Natural killer cell treated with Interleukin-12 subunit alpha and Interleukin-12 subunit beta and Interleukin-15 and Interleukin-18, amount 100 ng/mL, for 72 hours (primary cell): Measurements from ENCODE around the gene NFIA. TPM values are rescaled to one million over a fixed set of nuclear protein-coding genes. Genes with fewer than 3 reads are reported as not detected.

Experiments
- ATAC-seq, 2 donors: fragments of 150-1000 bp; cut with Tn5 transposase in 1 of 2; sonication (Bioruptor Pico), chemical (Tn5 transposase) in 1 of 2; 2 replicates each; pipeline ENCODE4 v1.10.0; 2021
- DNase-seq: peaks from one replicate; pipeline ENCODE4 v3.0.0; 2022; ENCODE audit warnings: low spot score
- H3K27ac Mint-ChIP-seq, 2 donors: 1 replicate in 1 of 2; 2 replicates in 1 of 2; pipeline ENCODE4 v1.8.0; 2022; ENCODE audit warnings: mixed read lengths in 2 of 2, mild to moderate bottlenecking in 1 of 2, moderate library complexity in 1 of 2
- H3K27me3 Mint-ChIP-seq, 2 donors: 1 replicate in 1 of 2; 2 replicates in 1 of 2; pipeline ENCODE4 v1.8.0; 2022; ENCODE audit warnings: mixed read lengths in 2 of 2
- H3K36me3 Mint-ChIP-seq: one replicate; pipeline ENCODE4 v1.8.0; 2022; ENCODE audit warnings: mixed read lengths
- H3K4me1 Mint-ChIP-seq, 2 donors: 1 replicate in 1 of 2; 2 replicates in 1 of 2; pipeline ENCODE4 v1.8.0; 2022; ENCODE audit warnings: low read depth in 2 of 2, mixed read lengths in 2 of 2, mild to moderate bottlenecking in 1 of 2
- H3K4me3 Mint-ChIP-seq: one replicate; pipeline ENCODE4 v1.8.0; 2022; ENCODE audit warnings: mixed read lengths
- H3K9me3 Mint-ChIP-seq: 2 replicates; pipeline ENCODE4 v1.8.0; 2022; ENCODE audit warnings: mixed read lengths
- total RNA-seq, 2 donors: library from RNA; stranded (reverse); gene quantifications; one replicate each; pipeline ENCODE4 v1.2.3, GENCODE V29; 2022

The NFIA gene
- total RNA-seq, 2 donors from 2014 or later: 0.14 to 7.3 TPM

DNA sequence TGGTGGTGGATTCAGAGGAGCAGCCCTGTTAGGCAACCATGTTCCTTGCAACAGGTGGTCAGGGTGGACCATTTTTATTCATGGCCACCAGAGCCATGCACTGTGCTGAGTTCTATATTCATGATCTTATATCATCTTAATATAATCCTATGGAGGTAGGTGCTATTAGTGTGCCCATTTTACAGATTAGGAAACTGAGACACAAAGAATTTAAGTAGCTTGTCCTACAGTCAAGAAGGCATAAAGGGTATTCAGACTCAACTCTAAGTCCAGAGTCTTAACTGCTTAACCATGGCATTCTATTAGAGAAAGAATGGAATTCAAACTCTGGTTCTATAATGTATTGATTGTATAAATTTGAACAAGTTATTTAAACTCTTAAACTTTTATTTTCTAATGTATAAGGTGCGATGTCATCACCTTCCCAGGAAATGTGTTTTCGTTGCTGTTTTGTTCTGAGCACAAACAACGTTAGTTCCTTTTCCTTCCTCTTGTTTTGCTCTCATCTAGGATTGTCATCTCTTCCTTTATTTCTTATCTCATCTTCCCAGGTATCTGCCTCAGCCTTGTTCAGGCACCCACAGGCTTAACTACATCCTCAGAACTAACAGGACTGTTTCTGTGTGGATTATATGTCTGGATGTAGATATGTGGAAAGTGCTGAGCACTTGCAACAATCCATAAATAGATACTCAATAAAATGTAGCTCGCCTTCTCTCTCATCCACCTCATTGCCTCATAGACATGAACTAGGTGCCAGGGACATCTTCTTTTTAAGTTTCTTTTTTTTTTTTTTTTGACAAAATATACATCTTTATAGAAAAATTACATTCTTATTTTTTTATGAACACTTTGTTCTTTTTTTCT lies 207.1 kb downstream of the NFIA start:
- Mint-ChIP-seq H3K27me3 (peaks cover 12 to 22% of the 10 kb centered on the region in 2 donors), H3K4me1 (no peaks in the 10 kb centered on the region), H3K36me3 (no peaks in the 10 kb centered on the region), H3K9me3 (no peaks in the 10 kb centered on the region), H3K27ac (no peak overlapping the region), H3K4me3 (no peak overlapping the region)
- no peak for DNase-seq
- ATAC-seq: peak in 1 of 2 donors; percentile 24

DNA sequence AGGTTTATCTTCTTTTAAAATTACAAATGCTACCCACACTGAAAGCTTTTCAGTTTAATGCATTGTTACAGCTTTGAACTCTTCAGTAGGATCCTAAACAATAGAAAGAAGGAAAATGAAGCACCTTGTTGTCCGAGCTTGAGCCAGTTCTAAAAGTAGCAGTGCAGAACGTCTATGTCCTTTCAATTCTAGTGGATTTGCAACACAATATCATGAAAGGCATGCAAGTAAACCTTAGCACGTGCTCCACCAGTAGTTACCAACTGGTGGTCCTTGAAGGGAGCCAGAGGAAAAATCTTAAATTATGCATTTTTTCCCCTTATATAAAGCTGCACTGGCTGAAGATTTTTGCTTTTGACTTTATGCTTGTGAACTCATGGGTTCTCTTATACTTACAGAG lies 208.2 kb downstream of the NFIA start:
- Mint-ChIP-seq H3K9me3 (no peaks in the 10 kb centered on the region), H3K4me1 (no peaks in the 10 kb centered on the region), H3K36me3 (no peaks in the 10 kb centered on the region), H3K27ac (no peak overlapping the region), H3K4me3 (no peak overlapping the region), H3K27me3 (peaks cover 12 to 28% of the 10 kb centered on the region in 2 donors)
- DNase-seq: no peak
- no peak for ATAC-seq

DNA sequence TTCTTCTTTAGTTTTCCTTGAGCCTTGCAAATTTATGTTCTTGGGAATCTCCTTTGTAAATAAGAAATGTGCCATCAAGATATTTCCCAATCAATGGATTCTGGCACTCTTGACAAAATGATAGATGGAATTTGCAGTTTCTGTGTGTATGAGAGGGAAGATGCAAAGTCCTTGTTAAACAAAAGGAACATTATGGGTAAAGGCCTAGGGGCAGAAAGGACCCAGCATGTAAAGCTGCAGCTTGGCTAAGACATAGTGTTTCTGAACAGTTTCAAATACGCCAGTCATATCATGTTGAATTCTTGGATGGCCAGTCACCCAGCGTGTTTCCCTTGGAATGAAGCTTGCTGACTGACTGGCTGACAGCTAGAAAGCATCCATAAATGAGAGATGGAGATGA lies 210.8 kb downstream of the NFIA start:
- ATAC-seq (no peak), DNase-seq (no peak)
- H3K36me3 Mint-ChIP-seq: peaks cover 9% of the 10 kb centered on the region
- H3K9me3 Mint-ChIP-seq: no peaks in the 10 kb centered on the region
- no peak overlapping the region for H3K27ac Mint-ChIP-seq
- H3K27me3 Mint-ChIP-seq: peaks cover 23 to 30% of the 10 kb centered on the region in 2 donors
- no peak overlapping the region for H3K4me3 Mint-ChIP-seq
- H3K4me1 Mint-ChIP-seq: no peaks in the 10 kb centered on the region

- H3K9me3 Mint-ChIP-seq: no peaks in the 10 kb centered on the region
- no peaks in the 10 kb centered on the region for H3K4me1 Mint-ChIP-seq
- H3K4me3 Mint-ChIP-seq: no peak overlapping the region
- no peak for DNase-seq
- no peak overlapping the region for H3K27ac Mint-ChIP-seq
- peaks cover 12% of the 10 kb centered on the region for H3K36me3 Mint-ChIP-seq
- ATAC-seq: no peak
- peaks cover 23 to 32% of the 10 kb centered on the region in 2 donors for H3K27me3 Mint-ChIP-seq
Observed at GRCh38 chr1:61293986-61294504, 211.7 kb downstream of the NFIA start.

- Mint-ChIP-seq H3K4me3 (no peak overlapping the region), H3K27me3 (peaks cover 17 to 30% of the 10 kb centered on the region in 2 donors), H3K27ac (no peak overlapping the region), H3K9me3 (no peaks in the 10 kb centered on the region), H3K4me1 (no peaks in the 10 kb centered on the region), H3K36me3 (peaks cover 14% of the 10 kb centered on the region)
- ATAC-seq: no peak
- no peak for DNase-seq
Observed at GRCh38 chr1:61294930-61295329, 212.6 kb downstream of the NFIA start.

GRCh38 chr1:61295818-61296537 lies 213.6 kb downstream of the NFIA start:
- no peaks in the 10 kb centered on the region for H3K9me3 Mint-ChIP-seq

GRCh38 chr1:61297887-61298286 lies 215.5 kb downstream of the NFIA start:
- H3K4me1 Mint-ChIP-seq: peaks cover 6 to 13% of the 10 kb centered on the region in 2 donors
- no peak for ATAC-seq
- no peak overlapping the region for H3K4me3 Mint-ChIP-seq
- DNase-seq: no peak
- no peaks in the 10 kb centered on the region for H3K9me3 Mint-ChIP-seq
- H3K27me3 Mint-ChIP-seq: peaks cover 11 to 17% of the 10 kb centered on the region in 2 donors
- no peak overlapping the region for H3K27ac Mint-ChIP-seq
- peaks cover 14% of the 10 kb centered on the region for H3K36me3 Mint-ChIP-seq

More at GRCh38 chr1:61295818-61296537, 213.6 kb downstream of the NFIA start:
- ATAC-seq (no peak), DNase-seq (no peak)
- no peaks in the 10 kb centered on the region for H3K4me1 Mint-ChIP-seq
- H3K27ac Mint-ChIP-seq: no peak overlapping the region
- H3K27me3 Mint-ChIP-seq: peaks cover 11 to 24% of the 10 kb centered on the region in 2 donors
- peaks cover 14% of the 10 kb centered on the region for H3K36me3 Mint-ChIP-seq
- no peak overlapping the region for H3K4me3 Mint-ChIP-seq

GRCh38 chr1:61299463-61299862 lies 217.1 kb downstream of the NFIA start:
- Mint-ChIP-seq H3K4me3 (no peak overlapping the region), H3K36me3 (peaks cover 14% of the 10 kb centered on the region), H3K27me3 (peaks cover 11 to 16% of the 10 kb centered on the region in 2 donors), H3K4me1 (peaks cover 14 to 26% of the 10 kb centered on the region in 2 donors), H3K27ac (no peak overlapping the region), H3K9me3 (no peaks in the 10 kb centered on the region)
- no peak for ATAC-seq
- no peak for DNase-seq

- peak overlapping the region; percentile 90 to 99 for H3K27ac Mint-ChIP-seq
- peak overlapping the region; percentile 23 for H3K4me3 Mint-ChIP-seq
- H3K4me1 Mint-ChIP-seq: peaks cover 18 to 26% of the 10 kb centered on the region in 2 donors
- H3K36me3 Mint-ChIP-seq: peaks cover 14% of the 10 kb centered on the region
- peaks cover 11 to 14% of the 10 kb centered on the region in 2 donors for H3K27me3 Mint-ChIP-seq
- DNase-seq (no peak), ATAC-seq (no peak)
- no peaks in the 10 kb centered on the region for H3K9me3 Mint-ChIP-seq
Observed at GRCh38 chr1:61300899-61301298, 218.5 kb downstream of the NFIA start.

DNA sequence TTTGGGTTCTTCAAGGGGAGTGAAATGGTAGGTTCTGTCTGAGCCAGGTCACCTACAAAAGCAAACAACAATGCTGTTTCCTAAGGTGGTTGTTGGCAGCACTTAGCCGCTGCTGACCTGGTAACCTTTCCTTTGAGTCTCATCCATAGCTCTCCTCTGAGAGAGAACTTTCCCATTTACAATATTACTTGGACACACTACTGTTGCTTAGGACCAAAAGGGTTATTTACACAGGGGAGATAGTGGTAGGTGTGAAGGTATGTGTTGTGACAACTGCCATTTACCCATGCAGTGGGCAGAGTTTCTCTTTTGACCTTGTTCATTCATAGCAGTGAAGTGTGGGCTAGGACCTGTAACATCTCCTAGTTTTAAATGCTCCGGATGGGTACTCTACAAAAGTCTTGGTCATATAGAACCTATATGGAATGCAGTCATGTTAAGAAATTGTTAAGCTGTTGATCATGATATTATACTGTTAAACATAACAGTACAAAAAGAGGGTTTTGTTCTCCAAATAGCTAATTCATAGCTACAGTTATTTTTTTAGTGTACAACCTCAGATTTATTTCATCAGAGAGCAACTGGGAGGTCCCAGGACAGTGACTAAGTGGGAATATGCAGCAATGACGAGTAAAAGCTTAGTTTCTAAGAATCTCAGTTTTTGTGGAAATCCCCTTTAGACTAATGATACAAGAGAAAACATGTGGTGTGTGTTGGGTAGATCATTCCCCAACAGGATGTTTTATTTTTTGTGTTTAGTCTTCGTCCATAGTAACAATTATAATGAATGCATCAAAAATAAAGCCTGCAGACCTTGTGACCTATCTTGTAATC lies 219.7 kb downstream of the NFIA start:
- Mint-ChIP-seq H3K27me3 (peaks cover 11 to 17% of the 10 kb centered on the region in 2 donors), H3K4me1 (peaks cover 18 to 26% of the 10 kb centered on the region in 2 donors), H3K9me3 (no peaks in the 10 kb centered on the region), H3K27ac (peak overlapping the region; percentile 90 to 99), H3K36me3 (peaks cover 14% of the 10 kb centered on the region), H3K4me3 (peak overlapping the region; percentile 78)
- ATAC-seq (peak; percentile 89 to 91), DNase-seq (no peak)

GRCh38 chr1:61307422-61308142 lies 225.2 kb downstream of the NFIA start:
- H3K27ac Mint-ChIP-seq: peak overlapping the region in 1 of 2 donors; percentile 33
- no peaks in the 10 kb centered on the region for H3K36me3 Mint-ChIP-seq
- H3K4me1 Mint-ChIP-seq: peaks cover 12 to 16% of the 10 kb centered on the region in 2 donors
- no peaks in the 10 kb centered on the region for H3K9me3 Mint-ChIP-seq
- ATAC-seq: no peak
- no peak overlapping the region for H3K4me3 Mint-ChIP-seq
- H3K27me3 Mint-ChIP-seq: peaks cover 0 to 21% of the 10 kb centered on the region in 2 donors
- no peak for DNase-seq

GRCh38 chr1:61310057-61310456 lies 227.7 kb downstream of the NFIA start:
- ATAC-seq (no peak), DNase-seq (no peak)
- Mint-ChIP-seq H3K27ac (no peak overlapping the region), H3K36me3 (no peaks in the 10 kb centered on the region), H3K9me3 (no peaks in the 10 kb centered on the region), H3K4me1 (peaks cover 3 to 6% of the 10 kb centered on the region in 2 donors), H3K27me3 (peaks cover 0 to 15% of the 10 kb centered on the region in 2 donors), H3K4me3 (no peak overlapping the region)

GRCh38 chr1:61310538-61310937 lies 228.2 kb downstream of the NFIA start:
- H3K4me1 Mint-ChIP-seq: peaks cover 3 to 6% of the 10 kb centered on the region in 2 donors
- H3K27ac Mint-ChIP-seq: no peak overlapping the region
- H3K27me3 Mint-ChIP-seq: peaks cover 0 to 14% of the 10 kb centered on the region in 2 donors

More at GRCh38 chr1:61310538-61310937, 228.2 kb downstream of the NFIA start:
- Mint-ChIP-seq H3K36me3 (no peaks in the 10 kb centered on the region), H3K4me3 (no peak overlapping the region), H3K9me3 (no peaks in the 10 kb centered on the region)
- ATAC-seq (no peak), DNase-seq (no peak)
